ENCODE data around the gene METTL26. TPM values are rescaled to one million over a fixed set of nuclear protein-coding genes. Genes with fewer than 3 reads are reported as not detected.

Gene METTL26
- polyA plus RNA-seq, 2 of the 4 experiments (the other 2 are of a cell fraction), result 47.2 to 78.3 TPM

DNA sequence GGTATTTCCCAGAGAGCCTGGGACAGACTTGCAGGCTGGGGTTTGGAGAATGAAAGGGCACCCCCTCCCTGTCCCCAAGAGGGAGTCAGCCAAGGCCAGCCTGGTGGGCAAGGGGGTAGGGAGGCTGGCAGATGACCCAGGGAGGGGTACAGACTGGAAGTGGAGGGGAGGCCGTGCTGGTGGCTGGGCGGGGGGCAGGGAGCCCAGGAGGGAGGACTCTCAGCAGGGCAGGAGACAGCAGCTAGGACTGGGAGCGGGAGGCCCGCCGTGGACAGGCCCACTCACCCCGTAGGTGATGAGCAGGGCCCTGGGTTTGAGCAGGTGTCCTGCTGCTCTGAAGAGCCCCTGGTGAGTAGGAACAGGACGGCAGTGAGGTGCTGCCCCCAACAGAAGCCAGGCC is 1.1 kb downstream of the METTL26 start:
- TF ChIP-seq HOXB5 (CRISPR knock-in tag; IDR thresholded peaks at IDR 0.05) (no peak), PHF8 (IDR thresholded peaks at IDR 0.05; ENCODE audit: borderline replicate concordance, low read depth) (no peak), POLR2A (IDR thresholded peaks at IDR 0.05; ENCODE audit: low read length) (no peak), MAZ (IDR thresholded peaks at IDR 0.05; ENCODE audit: borderline replicate concordance, low read depth, low read length) (no peak), FOSL2 (IDR thresholded peaks at IDR 0.05) (no peak), FOSL2 (CRISPR knock-in tag; IDR thresholded peaks at IDR 0.05) (no peak)
- TF ChIP-seq, protein P1, sequence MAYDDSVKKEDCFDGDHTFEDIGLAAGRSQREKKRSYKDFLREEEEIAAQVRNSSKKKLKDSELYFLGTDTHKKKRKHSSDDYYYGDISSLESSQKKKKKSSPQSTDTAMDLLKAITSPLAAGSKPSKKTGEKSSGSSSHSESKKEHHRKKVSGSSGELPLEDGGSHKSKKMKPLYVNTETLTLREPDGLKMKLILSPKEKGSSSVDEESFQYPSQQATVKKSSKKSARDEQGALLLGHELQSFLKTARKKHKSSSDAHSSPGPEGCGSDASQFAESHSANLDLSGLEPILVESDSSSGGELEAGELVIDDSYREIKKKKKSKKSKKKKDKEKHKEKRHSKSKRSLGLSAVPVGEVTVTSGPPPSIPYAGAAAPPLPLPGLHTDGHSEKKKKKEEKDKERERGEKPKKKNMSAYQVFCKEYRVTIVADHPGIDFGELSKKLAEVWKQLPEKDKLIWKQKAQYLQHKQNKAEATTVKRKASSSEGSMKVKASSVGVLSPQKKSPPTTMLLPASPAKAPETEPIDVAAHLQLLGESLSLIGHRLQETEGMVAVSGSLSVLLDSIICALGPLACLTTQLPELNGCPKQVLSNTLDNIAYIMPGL (CRISPR knock-in tag; IDR thresholded peaks at IDR 0.05; ENCODE audit: borderline replicate concordance), result no peak
- TF ChIP-seq, protein P2, sequence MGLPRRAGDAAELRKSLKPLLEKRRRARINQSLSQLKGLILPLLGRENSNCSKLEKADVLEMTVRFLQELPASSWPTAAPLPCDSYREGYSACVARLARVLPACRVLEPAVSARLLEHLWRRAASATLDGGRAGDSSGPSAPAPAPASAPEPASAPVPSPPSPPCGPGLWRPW (IDR thresholded peaks at IDR 0.05), result no peak
- Histone ChIP-seq H3K4me3 (peak overlapping the region; percentile 78), H3K27ac (peak overlapping the region in 1 of 2 experiments; percentile 91; a peak in 3 of 6 replicates), H3K9me3 (no peaks in the 10 kb centered on the region), H3K4me1 (peaks cover 30% of the 10 kb centered on the region), H3K4me2 (peak overlapping the region; percentile 78)
- no peak for DNase-seq (ENCODE audit: low read depth in 1 of 2, low spot score in 1 of 2)
- ATAC-seq, result no peak
- WGBS (ENCODE audit: missing lambda C conversion rate), result 83% methylated on average over 6 of the region's 7 CpGs
- POLR2A ChIA-PET, result no interaction called here
- CTCF ChIA-PET, result interaction anchor here (1.0 to 1.8 kb wide), 2 partner anchors 13 to 41 kb away, joined by 4 read pairs; no protein-coding TSS in a partner anchor
- FAIRE-seq, result no peak

- ATAC-seq, result no peak
- WGBS (ENCODE audit: missing lambda C conversion rate), result 95% methylated on average over 16 of the region's 22 CpGs
- Histone ChIP-seq H3K9me3 (no peaks in the 10 kb centered on the region), H3K4me3 (no peak overlapping the region), H3K4me2 (no peak overlapping the region; the same call in 2 of the 3 replicates), H3K4me1 (peaks cover 35% of the 10 kb centered on the region), H3K27ac (no peak overlapping the region)
- FAIRE-seq, result no peak
- TF ChIP-seq E2F6 (IDR thresholded peaks at IDR 0.05; ENCODE audit: borderline replicate concordance, low read depth) (no peak), JUNB (IDR thresholded peaks at IDR 0.05) (no peak), CHD2 (IDR thresholded peaks at IDR 0.05; ENCODE audit: low read length, partially characterized antibody) (no peak), RCOR1 (IDR thresholded peaks at IDR 0.05; ENCODE audit: low read depth, low read length) (no peak), RFX5 (IDR thresholded peaks at IDR 0.05) (no peak)
- CTCF ChIA-PET, result interaction anchor here (0.9 to 1.8 kb wide), 3 partner anchors 12 to 185 kb away, joined by 3 to 4 read pairs (median 3); no protein-coding TSS in a partner anchor
- POLR2A ChIA-PET, result no interaction called here
- no peak for DNase-seq (ENCODE audit: low read depth in 1 of 2, low spot score in 1 of 2)
Measured at GRCh38 chr16:634051-634670, 1.9 kb downstream of the METTL26 start.

DNA sequence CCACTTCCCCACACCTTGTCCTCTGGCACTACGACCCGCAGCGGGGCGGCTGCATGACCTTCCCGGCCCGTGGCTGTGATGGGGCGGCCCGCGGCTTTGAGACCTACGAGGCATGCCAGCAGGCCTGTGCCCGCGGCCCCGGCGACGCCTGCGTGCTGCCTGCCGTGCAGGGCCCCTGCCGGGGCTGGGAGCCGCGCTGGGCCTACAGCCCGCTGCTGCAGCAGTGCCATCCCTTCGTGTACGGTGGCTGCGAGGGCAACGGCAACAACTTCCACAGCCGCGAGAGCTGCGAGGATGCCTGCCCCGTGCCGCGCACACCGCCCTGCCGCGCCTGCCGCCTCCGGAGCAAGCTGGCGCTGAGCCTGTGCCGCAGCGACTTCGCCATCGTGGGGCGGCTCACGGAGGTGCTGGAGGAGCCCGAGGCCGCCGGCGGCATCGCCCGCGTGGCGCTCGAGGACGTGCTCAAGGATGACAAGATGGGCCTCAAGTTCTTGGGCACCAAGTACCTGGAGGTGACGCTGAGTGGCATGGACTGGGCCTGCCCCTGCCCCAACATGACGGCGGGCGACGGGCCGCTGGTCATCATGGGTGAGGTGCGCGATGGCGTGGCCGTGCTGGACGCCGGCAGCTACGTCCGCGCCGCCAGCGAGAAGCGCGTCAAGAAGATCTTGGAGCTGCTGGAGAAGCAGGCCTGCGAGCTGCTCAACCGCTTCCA is 2.6 kb downstream of the METTL26 start:
- Histone ChIP-seq H3K27ac (no peak overlapping the region), H3K4me3 (no peak overlapping the region), H3K9me3 (no peaks in the 10 kb centered on the region), H3K4me1 (peaks cover 35% of the 10 kb centered on the region), H3K4me2 (no peak overlapping the region)
- DNase-seq (ENCODE audit: low read depth in 1 of 2, low spot score in 1 of 2) (no peak), FAIRE-seq (no peak), ATAC-seq (no peak)
- WGBS (ENCODE audit: missing lambda C conversion rate), result 95% methylated on average over 42 of the region's 74 CpGs
- ChIA-PET POLR2A (no interaction called here), CTCF (interaction anchor here (0.9 to 1.0 kb wide), 2 partner anchors 50 to 184 kb away, joined by 3 read pairs; no protein-coding TSS in a partner anchor)
- TF ChIP-seq, protein P3, sequence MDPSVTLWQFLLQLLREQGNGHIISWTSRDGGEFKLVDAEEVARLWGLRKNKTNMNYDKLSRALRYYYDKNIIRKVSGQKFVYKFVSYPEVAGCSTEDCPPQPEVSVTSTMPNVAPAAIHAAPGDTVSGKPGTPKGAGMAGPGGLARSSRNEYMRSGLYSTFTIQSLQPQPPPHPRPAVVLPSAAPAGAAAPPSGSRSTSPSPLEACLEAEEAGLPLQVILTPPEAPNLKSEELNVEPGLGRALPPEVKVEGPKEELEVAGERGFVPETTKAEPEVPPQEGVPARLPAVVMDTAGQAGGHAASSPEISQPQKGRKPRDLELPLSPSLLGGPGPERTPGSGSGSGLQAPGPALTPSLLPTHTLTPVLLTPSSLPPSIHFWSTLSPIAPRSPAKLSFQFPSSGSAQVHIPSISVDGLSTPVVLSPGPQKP (IDR thresholded peaks at IDR 0.05; ENCODE audit: low read depth, low read length), result no peak
- TF ChIP-seq CBX8 (IDR thresholded peaks at IDR 0.05), result no peak
- no peak for TF ChIP-seq NPAS2 (CRISPR knock-in tag; IDR thresholded peaks at IDR 0.05; ENCODE audit: borderline replicate concordance)
- TF ChIP-seq, protein P4, sequence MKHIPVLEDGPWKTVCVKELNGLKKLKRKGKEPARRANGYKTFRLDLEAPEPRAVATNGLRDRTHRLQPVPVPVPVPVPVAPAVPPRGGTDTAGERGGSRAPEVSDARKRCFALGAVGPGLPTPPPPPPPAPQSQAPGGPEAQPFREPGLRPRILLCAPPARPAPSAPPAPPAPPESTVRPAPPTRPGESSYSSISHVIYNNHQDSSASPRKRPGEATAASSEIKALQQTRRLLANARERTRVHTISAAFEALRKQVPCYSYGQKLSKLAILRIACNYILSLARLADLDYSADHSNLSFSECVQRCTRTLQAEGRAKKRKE (CRISPR knock-in tag; IDR thresholded peaks at IDR 0.05; ENCODE audit: low read depth), result no peak
- no peak for TF ChIP-seq FOSL2 (IDR thresholded peaks at IDR 0.05)
- no peak for TF ChIP-seq FOSL2 (CRISPR knock-in tag; IDR thresholded peaks at IDR 0.05)
- TF ChIP-seq EHMT2 (IDR thresholded peaks at IDR 0.05; ENCODE audit: low read depth), result no peak
- TF ChIP-seq, protein P2 (IDR thresholded peaks at IDR 0.05), result no peak
- TF ChIP-seq HDAC2 (IDR thresholded peaks at IDR 0.05), result no peak
- TF ChIP-seq CHD4 (IDR thresholded peaks at IDR 0.05; ENCODE audit: borderline replicate concordance), result no peak
- no peak for TF ChIP-seq BHLHE40 (IDR thresholded peaks at IDR 0.05; ENCODE audit: low read depth, low read length)
- no peak for TF ChIP-seq MYC (IDR thresholded peaks at IDR 0.05; ENCODE audit: borderline replicate concordance, low read length)
- TF ChIP-seq MAX (IDR thresholded peaks at IDR 0.05), result no peak
- TF ChIP-seq SMC3 (IDR thresholded peaks at IDR 0.05), result no peak
- no peak for TF ChIP-seq RARB (CRISPR knock-in tag; IDR thresholded peaks at IDR 0.05)
- TF ChIP-seq POLR2A (IDR thresholded peaks at IDR 0.05; ENCODE audit: low read length), result no peak

All from A549 (cell line).